ENCODE results near the gene TNS3.

TNS3 gene

DNA sequence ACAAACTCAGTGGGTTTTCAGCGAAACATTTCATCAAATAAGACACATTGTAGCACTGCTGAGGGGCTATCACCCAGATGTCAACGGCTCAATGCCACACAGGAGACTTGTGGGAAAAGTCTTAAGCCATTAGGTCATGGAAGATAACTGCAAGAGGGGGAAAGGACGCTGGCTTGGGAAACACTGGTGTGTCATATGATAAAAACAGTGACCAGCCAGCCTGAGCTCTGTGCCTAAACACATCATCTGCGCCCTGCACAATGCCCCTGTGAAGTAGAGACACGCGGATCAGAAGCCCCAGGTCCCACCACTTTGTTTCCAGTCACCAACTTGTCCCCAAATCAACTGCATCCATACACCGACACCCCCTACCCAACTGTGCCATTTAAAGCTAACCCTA is 116.7 kb downstream of the TNS3 start:
- DNase-seq, result no peak

DNA sequence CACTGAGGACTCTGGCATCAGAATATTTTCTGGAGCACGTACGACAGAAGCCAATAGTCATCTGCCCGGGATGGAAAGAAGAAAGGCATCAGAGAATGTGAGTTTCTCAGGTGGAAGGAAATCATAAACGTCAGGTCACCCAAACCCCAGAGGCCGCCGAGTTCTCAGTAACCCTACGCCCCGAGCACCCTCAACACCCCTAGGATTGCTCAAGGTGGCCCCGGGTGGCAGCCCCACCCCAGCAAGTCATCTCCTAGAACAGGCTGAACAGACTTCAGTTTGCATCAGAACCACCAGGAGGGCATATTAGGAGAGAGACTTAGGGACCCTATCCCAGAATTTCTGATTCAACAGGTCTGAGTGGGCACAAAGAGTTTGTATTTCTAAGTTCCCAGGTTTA is 117.6 kb downstream of the TNS3 start:
- DNase-seq, result no peak

DNA sequence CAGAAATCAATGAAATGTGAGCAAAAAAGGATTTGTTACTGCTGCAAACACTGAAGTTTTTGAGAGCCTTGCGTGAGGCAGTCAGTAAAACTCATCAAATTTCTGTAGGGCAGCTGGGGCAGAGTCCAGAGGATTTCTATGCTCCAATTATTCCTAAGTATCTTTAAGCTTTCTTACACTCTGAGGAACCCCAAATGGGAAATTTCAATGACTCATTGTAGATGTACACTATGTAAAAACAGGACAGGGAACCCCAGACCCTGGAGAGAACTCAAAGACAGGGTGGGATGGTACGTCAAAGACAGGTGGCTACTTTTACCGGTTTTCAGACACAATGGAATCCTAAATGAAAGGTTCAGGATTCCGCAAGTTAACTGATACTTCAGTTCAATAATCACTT is 120.2 kb downstream of the TNS3 start:
- DNase-seq, result no peak

DNA sequence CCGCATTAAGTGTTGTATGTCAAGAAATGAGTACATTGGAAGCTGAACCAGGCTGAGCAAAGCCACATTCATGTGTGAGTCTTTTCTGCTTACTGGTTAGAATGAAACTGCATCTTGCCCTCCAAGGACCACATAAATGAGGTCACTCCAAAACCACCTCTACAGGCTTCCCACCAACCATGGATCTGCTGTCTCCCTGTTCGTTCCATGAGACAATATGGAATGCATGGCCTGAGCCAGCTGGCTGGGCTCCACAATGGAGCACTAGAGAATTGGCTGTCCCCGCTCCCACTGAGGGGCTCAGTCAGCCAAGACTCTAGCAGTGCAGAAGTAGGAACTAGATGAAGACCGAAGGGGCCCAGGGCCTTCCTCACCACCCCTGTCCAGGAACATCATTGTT is 120.8 kb downstream of the TNS3 start:
- no peak for DNase-seq

DNA sequence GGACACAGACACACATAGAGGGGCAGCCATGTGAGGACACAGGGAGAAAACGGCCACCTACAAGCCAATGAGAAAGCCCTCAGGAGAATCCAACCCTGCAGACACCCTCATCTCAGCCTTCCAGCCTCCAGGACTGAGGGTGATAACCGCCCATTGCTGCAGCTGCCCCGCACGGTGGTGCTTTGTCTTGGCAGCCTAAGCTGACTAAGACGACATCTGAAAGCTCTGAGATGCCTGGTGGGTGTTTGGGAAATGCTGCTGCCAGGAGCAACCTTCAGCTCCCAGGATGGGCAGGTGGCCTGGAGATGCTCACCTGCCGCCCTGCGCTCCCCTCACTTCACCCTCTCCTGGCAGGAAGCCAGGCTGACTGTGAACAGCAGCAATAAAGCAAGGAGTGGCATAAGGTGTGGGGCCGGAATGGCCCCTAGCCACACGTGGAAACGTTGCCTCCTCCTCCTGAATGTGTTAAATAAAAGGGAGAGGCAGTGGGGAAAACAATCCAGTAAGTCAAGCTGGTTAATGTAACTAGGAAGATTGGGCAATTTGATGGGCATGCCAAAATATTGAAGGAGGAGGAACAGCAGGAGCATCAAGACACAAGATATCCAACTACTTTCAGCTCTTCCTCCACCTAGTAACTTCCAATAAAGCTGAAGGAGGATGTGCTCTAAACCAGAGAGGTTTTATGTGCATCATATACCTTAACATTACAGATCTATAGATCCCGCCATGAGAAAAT is 121.5 kb downstream of the TNS3 start:
- no peak for DNase-seq

DNA sequence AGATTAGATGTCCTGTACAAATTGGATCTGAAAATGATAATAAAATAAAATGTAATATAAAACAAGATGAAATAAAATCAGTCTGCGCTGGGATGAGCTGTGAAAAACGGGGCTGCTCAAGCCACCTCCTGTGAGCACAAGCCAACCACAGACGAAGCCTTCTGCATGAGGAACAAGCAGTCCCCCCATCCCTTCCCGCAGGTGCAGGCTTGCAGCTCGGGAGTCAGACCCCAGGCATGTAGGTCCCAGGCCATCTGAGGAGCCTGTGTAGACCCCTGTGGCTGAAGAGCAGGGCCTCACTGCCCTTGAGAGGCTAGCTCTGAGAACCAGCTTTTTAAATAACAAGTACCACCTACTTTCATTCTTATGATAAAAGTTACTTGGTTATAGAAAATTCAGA is 123.4 kb downstream of the TNS3 start:
- no peak for DNase-seq

GRCh38 chr7:47458057-47458456 is 123.9 kb downstream of the TNS3 start:
- no peak for DNase-seq

- no peak for DNase-seq
These were observed 125.5 kb downstream of the TNS3 start for GRCh38 chr7:47456210-47456955.

DNA sequence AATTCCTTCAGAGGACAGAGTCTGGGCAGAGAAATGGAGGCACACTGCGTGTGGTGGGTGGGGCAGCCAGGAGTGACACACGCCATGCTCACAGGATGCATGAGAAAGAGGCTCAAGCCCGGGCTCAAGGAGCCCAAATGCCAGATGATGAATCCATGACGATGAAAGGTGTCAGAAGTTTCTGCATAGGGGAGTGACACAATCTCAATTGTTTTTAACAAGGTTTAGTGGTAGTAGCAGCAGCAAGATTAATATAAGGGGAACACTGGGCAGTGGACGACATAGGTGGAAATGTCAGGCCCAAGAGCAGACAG is 126.1 kb downstream of the TNS3 start:
- DNase-seq, result no peak

GRCh38 chr7:47454974-47455871 is 126.7 kb downstream of the TNS3 start:
- DNase-seq, result no peak

DNA sequence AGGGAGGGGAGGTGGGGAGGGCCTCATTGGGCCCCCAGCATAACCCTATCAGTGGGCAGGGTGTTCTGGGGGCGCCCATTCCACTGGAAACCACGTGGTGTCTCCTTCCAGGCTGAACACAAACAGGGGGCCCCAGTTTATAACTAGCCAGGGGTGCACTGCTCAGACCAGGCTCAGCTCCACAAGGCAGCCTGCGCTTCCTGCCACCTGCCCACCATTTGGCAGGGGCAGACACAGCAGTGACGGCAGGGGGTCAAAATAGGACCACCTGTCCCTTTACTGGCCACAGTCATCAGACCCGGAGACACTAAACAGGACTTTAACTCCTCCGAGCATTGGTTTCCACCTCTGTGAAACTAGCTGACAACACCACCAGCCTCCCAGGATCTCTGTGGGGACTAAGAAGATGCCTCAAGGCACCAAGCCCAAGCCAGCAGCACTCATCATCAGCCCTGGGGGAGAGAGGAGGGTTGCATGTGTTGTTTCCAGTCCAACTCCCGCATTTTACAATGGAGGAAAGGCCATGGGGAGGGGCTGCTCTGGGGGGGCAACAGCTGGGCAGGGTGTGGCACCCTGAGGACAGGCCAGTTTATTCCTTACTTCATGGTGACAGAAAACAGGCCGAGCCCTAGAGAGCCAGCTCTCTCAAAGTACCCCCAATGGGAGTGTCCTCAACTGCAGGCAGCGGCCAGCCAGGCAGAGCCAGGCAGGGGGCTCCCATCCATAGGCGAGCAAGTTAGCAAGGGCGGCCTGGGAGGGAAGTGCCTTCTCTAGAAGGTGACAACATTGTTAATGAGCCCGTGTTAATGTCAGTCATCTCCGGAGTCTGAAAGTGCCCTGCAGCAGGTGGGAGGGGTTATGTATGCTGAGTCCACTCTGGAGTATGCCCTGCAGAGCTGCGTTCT is 127.6 kb downstream of the TNS3 start:
- DNase-seq, result no peak

- DNase-seq, result no peak
These were observed 128.5 kb downstream of the TNS3 start for GRCh38 chr7:47453093-47454061.

GRCh38 chr7:47452715-47453092 is 129.2 kb downstream of the TNS3 start:
- DNase-seq, result no peak

DNA sequence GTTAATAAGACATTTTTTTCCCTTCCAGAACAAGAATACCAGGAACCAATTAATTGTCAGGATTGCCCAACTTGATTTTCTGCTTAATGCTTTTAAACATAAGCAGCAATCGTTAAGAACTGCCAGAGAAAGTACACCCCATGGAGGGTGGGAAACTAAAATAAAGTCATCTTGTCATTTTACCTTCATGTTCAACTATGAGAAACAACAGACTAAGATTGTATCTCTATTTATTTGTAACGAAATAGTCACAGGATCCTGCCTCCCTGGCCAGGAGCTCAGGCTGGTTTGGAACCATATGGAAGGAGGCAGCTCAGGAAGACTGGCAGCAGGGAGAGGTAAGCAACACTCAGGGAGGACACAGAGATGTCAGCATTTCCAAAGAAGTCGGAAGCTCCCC is 129.6 kb downstream of the TNS3 start:
- DNase-seq, result no peak

GRCh38 chr7:47451851-47452205 is 130.1 kb downstream of the TNS3 start:
- DNase-seq, result no peak

DNA sequence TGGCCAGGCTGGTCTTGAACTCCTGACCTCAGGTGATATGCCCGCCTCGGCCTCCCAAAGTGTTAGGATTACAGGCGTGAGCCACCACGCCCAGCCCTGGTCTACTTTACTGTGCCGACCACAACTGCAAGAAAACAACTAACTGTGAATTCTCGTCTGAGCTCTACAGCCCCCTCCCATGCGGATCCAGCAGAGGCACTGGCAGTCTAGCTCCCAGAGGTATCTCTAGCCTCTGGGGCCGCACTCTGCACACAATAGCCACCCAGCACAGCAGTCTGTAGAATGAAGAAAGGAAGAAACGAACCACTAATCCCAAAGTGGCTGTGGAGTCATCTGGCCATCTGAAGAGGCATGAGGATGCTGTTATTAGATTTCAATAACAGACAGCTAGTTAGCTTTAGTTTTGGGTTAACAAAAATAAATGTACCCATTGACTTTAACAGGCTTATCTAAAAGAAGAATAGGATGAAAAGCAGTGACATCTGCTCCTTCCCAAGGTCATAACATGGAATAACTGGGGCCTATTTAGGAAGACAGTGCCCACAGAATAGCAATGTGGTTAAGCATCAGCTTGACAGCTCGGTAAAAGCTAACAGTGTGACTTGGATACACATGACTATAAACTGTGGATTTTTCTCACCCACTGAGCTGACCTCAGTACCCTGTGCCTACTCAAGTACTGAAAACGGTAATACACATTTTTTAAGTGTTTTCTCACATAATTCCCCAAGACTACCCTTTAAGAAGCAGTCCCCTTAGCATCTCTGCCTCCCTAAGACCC is 131.9 kb downstream of the TNS3 start:
- DNase-seq, result no peak

DNA sequence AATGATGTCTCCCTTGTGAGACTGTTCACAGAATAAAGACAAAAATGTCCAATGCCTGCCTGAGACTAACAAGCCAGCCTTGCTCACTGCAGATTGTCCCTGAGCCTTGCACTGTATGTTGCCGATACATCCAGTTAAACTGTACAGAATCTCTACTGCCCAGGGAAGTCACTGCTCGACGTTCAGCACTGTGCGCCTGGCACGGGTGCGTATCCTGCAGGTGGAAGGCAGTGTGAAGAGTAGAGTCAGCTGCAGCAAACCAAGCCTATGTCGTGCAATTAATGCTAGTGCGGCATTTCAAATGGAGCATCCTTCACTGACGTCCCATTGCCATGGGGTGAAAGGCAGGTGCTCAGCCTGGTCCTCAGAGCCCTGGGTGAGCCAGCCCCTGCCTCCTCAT is 132.9 kb downstream of the TNS3 start:
- DNase-seq, result no peak

GRCh38 chr7:47447621-47448349 is 134.1 kb downstream of the TNS3 start:
- no peak for DNase-seq

DNA sequence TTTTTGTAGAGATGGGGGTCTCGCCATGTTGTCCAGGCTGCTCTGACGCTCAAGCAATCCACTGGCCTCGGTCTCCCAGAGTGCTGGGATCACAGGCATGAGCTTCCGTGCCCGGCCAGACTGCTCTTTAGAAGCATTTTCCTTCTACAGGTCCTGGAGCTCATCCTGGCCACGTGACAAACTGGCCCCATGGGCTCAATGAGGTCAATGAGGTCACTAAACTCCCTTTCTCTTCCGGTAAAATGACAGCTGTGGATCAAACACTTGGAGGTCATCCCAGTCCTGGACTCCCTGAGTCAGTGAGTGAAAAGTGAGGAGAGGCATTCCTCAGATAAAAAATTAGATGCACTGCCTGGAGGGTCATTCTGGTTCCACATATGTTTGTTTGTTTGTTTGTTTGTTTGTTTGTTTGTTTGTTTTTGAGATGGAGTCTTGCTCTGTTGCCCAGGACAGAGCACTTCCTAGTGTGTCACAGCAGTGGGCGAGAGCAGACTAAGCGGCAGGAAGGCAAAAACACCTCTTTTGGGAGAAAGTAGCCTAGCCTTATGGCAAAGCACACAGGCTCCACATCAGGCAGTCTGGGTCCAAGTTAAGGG is 134.9 kb downstream of the TNS3 start:
- no peak for DNase-seq
